ENCODE measurements around the gene FBXO30.

Gene FBXO30

GRCh38 chr6:145814501-145815308 lies at the start of gene FBXO30:
Gene FBXO30, minus strand, starts transcription at chr6:145814795. Its CDS starts 8,390 bp downstream, at chr6:145806405.
- peak; percentile 39 for DNase-seq

GRCh38 chr6:145863988-145864616 lies 49.5 kb upstream of the FBXO30 start:
- no peak for DNase-seq

GRCh38 chr6:145863366-145863765 lies 48.8 kb upstream of the FBXO30 start:
- DNase-seq: no peak

- DNase-seq: no peak
Measured at GRCh38 chr6:145860562-145860961, 46.0 kb upstream of the FBXO30 start.

GRCh38 chr6:145850671-145851070 lies 36.1 kb upstream of the FBXO30 start:
- DNase-seq: no peak

GRCh38 chr6:145848541-145848940 lies 33.9 kb upstream of the FBXO30 start:
- no peak for DNase-seq

GRCh38 chr6:145845557-145845956 lies 31.0 kb upstream of the FBXO30 start:
- DNase-seq: no peak

- no peak for DNase-seq
Measured at GRCh38 chr6:145844933-145845540, 30.4 kb upstream of the FBXO30 start.

GRCh38 chr6:145842693-145843546 lies 28.3 kb upstream of the FBXO30 start:
- DNase-seq: no peak

GRCh38 chr6:145841668-145842067 lies 27.1 kb upstream of the FBXO30 start:
- DNase-seq: no peak

- DNase-seq: no peak
Measured at GRCh38 chr6:145839653-145840052, 25.1 kb upstream of the FBXO30 start.

GRCh38 chr6:145838305-145838704 lies 23.7 kb upstream of the FBXO30 start:
- DNase-seq: no peak

- DNase-seq: no peak
Measured at GRCh38 chr6:145836772-145837171, 22.2 kb upstream of the FBXO30 start.

- DNase-seq: no peak
Measured at GRCh38 chr6:145836170-145836569, 21.6 kb upstream of the FBXO30 start.

GRCh38 chr6:145830612-145831011 lies 16.0 kb upstream of the FBXO30 start:
- DNase-seq: no peak

GRCh38 chr6:145829950-145830349 lies 15.4 kb upstream of the FBXO30 start:
- DNase-seq: no peak

- no peak for DNase-seq
Measured at GRCh38 chr6:145829102-145829501, 14.5 kb upstream of the FBXO30 start.

GRCh38 chr6:145824344-145824743 lies 9.7 kb upstream of the FBXO30 start:
- no peak for DNase-seq

- no peak for DNase-seq
Measured at GRCh38 chr6:145823328-145823944, 8.8 kb upstream of the FBXO30 start.

GRCh38 chr6:145822456-145822855 lies 7.9 kb upstream of the FBXO30 start:
- DNase-seq: no peak

- no peak for DNase-seq
Measured at GRCh38 chr6:145819994-145820393, 5.4 kb upstream of the FBXO30 start.

GRCh38 chr6:145818796-145819195 lies 4.2 kb upstream of the FBXO30 start:
- DNase-seq: no peak

GRCh38 chr6:145816392-145816791 lies 1.8 kb upstream of the FBXO30 start:
- DNase-seq: no peak
